ENCODE measurements around the gene HOXD1.
A peak's percentile ranks its signal among the peaks of the same experiment; 100 is the strongest.

Gene HOXD1

GRCh38 chr2:176186024-176186423 is 2.4 kb upstream of the HOXD1 start:
- H3K27ac Mint-ChIP-seq, result no peak overlapping the region
- H3K4me3 Mint-ChIP-seq, result no peak overlapping the region

GRCh38 chr2:176187200-176187898 is 1.1 kb upstream of the HOXD1 start:
- peaks cover 28% of the 10 kb centered on the region for H3K4me1 Mint-ChIP-seq
- H3K27ac Mint-ChIP-seq, result peak overlapping the region in 1 of 2 donors; percentile 45
- ATAC-seq, result no peak
- DNase-seq, result no peak
- H3K27me3 Mint-ChIP-seq, result peaks cover 96% of the 10 kb centered on the region
- H3K4me3 Mint-ChIP-seq, result peak overlapping the region; percentile 82 to 86
- H3K9me3 Mint-ChIP-seq, result no peaks in the 10 kb centered on the region

More at GRCh38 chr2:176186024-176186423, 2.4 kb upstream of the HOXD1 start:
- DNase-seq, result no peak
- no peaks in the 10 kb centered on the region for H3K9me3 Mint-ChIP-seq
- H3K4me1 Mint-ChIP-seq, result peaks cover 28% of the 10 kb centered on the region
- H3K27me3 Mint-ChIP-seq, result peaks cover 90% of the 10 kb centered on the region
- no peak for ATAC-seq

DNA sequence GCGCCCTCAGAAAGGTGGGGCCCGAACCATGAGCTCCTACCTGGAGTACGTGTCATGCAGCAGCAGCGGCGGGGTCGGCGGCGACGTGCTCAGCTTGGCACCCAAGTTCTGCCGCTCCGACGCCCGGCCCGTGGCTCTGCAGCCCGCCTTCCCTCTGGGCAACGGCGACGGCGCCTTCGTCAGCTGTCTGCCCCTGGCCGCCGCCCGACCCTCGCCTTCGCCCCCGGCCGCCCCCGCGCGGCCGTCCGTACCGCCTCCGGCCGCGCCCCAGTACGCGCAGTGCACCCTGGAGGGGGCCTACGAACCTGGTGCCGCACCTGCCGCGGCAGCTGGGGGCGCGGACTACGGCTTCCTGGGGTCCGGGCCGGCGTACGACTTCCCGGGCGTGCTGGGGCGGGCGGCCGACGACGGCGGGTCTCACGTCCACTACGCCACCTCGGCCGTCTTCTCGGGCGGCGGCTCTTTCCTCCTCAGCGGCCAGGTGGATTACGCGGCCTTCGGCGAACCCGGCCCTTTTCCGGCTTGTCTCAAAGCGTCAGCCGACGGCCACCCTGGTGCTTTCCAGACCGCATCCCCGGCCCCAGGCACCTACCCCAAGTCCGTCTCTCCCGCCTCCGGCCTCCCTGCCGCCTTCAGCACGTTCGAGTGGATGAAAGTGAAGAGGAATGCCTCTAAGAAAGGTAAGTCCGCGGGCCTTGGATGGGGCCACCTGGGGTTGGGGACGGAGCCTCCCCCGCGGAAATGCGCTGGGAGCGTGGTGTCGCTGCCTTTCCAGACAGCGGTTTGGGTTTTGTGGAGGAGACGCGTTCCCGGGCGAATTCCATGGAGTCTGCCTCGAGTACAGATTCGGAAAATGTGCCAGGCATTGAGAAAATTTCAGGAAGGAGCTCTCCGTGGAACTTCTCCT is 559 bp downstream of the HOXD1 start:
- peak overlapping the region; percentile 82 to 86 for H3K4me3 Mint-ChIP-seq
- no peaks in the 10 kb centered on the region for H3K9me3 Mint-ChIP-seq
- H3K27ac Mint-ChIP-seq, result no peak overlapping the region
- H3K4me1 Mint-ChIP-seq, result peaks cover 28% of the 10 kb centered on the region
- DNase-seq (peak in 1 of 2 donors; percentile 23), ATAC-seq (peak; percentile 70)
- H3K27me3 Mint-ChIP-seq, result peaks cover 91% of the 10 kb centered on the region

DNA sequence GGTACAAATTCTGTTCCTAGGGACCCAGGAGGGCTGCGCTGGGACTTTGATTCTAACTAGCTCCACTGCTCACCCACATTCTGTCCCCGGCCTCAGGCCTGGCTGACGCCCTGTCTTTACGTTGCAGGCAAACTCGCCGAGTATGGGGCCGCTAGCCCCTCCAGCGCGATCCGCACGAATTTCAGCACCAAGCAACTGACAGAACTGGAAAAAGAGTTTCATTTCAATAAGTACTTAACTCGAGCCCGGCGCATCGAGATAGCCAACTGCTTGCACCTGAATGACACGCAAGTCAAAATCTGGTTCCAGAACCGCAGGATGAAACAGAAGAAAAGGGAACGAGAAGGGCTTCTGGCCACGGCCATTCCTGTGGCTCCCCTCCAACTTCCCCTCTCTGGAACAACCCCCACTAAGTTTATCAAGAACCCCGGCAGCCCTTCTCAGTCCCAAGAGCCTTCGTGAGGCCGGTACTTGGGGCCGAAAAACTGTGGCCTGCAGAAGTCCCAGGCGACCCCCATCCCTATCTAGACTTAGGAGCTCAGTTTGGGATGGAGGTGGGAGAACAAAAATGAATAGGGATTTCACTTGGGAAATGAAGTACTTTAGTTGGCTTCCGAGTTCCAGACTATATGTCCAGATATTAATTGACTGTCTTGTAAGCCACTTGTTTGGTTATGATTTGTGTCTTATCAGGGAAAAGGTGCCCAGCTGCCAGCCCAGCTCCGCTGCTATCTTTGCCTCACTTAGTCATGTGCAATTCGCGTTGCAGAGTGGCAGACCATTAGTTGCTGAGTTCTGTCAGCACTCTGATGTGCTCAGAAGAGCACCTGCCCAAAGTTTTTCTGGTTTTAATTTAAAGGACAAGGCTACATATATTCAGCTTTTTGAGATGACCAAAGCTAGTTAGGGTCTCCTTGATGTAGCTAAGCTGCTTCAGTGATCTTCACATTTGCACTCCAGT is 1.5 kb downstream of the HOXD1 start:
- H3K9me3 Mint-ChIP-seq, result no peaks in the 10 kb centered on the region

DNA sequence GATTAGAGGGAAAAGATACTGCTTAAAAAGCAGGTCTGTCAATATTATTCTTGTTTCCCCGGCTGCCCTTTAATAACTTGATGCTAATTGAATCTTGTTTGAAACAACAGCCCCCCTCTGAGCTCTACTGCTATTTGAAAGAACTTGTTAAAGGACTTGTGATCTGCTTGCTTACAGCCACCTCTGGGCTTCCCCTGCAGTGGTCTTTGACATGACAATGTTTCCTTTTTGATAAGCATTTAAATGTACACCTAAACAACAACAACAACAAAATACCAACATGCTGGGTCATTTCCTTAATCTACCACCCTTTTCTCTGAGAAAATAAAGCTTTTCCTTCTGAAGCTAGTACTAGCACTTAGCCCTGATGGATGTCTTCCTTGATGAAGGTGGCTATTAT is 3.9 kb downstream of the HOXD1 start:
- H3K27me3 Mint-ChIP-seq, result peaks cover 86% of the 10 kb centered on the region
- DNase-seq, result no peak
- ATAC-seq, result no peak
- no peak overlapping the region for H3K27ac Mint-ChIP-seq
- H3K4me1 Mint-ChIP-seq, result peaks cover 22% of the 10 kb centered on the region
- H3K4me3 Mint-ChIP-seq, result no peak overlapping the region
- H3K9me3 Mint-ChIP-seq, result no peaks in the 10 kb centered on the region

More for the DNA sequence above, 1.5 kb downstream of the HOXD1 start:
- Mint-ChIP-seq H3K4me1 (peaks cover 28% of the 10 kb centered on the region), H3K27ac (no peak overlapping the region), H3K27me3 (peaks cover 91% of the 10 kb centered on the region), H3K4me3 (peak overlapping the region; percentile 82 to 86)
- peak; percentile 23 for ATAC-seq
- DNase-seq, result no peak

- DNase-seq, result no peak
- H3K4me1 Mint-ChIP-seq, result peaks cover 15% of the 10 kb centered on the region
Measured at GRCh38 chr2:176193048-176193447, 4.6 kb downstream of the HOXD1 start.

GRCh38 chr2:176199902-176200301 is 11.4 kb downstream of the HOXD1 start:
- peaks cover 60% of the 10 kb centered on the region for H3K27me3 Mint-ChIP-seq
- DNase-seq (no peak), ATAC-seq (no peak)
- H3K4me1 Mint-ChIP-seq, result no peaks in the 10 kb centered on the region
- no peaks in the 10 kb centered on the region for H3K9me3 Mint-ChIP-seq
- H3K27ac Mint-ChIP-seq, result no peak overlapping the region
- H3K4me3 Mint-ChIP-seq, result no peak overlapping the region

More at GRCh38 chr2:176193048-176193447, 4.6 kb downstream of the HOXD1 start:
- H3K4me3 Mint-ChIP-seq, result no peak overlapping the region
- H3K9me3 Mint-ChIP-seq, result no peaks in the 10 kb centered on the region
- H3K27ac Mint-ChIP-seq, result peak overlapping the region in 1 of 2 donors; percentile 42
- peaks cover 86% of the 10 kb centered on the region for H3K27me3 Mint-ChIP-seq
- ATAC-seq, result no peak

GRCh38 chr2:176200971-176201370 is 12.5 kb downstream of the HOXD1 start:
- no peak overlapping the region for H3K4me3 Mint-ChIP-seq
- no peaks in the 10 kb centered on the region for H3K9me3 Mint-ChIP-seq

DNA sequence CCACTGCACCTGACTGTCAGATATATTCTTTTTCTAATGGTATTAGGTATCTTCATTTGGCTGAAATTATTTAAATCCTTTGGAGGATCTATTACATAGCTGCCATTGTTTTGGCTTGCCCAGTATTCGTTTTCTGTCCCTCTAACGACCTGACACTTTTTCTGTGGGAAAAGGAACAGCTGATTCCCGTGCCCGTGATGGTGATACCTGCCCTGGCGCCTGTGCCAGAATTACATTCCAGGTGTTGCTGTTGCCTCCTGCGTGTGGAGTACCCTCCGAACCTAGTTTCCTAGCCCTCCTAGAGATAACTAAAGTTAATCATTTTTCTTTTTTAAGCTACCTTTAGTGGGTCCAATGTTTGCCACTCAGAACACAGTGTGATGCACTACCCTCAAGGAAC is 14.0 kb downstream of the HOXD1 start:
- Mint-ChIP-seq H3K4me3 (no peak overlapping the region), H3K4me1 (no peaks in the 10 kb centered on the region), H3K27me3 (peaks cover 40% of the 10 kb centered on the region), H3K9me3 (no peaks in the 10 kb centered on the region), H3K27ac (no peak overlapping the region)
- DNase-seq (no peak), ATAC-seq (no peak)

More at GRCh38 chr2:176200971-176201370, 12.5 kb downstream of the HOXD1 start:
- DNase-seq (no peak), ATAC-seq (no peak)
- Mint-ChIP-seq H3K27ac (peak overlapping the region in 1 of 2 donors; percentile 67), H3K27me3 (peaks cover 50% of the 10 kb centered on the region), H3K4me1 (no peaks in the 10 kb centered on the region)

GRCh38 chr2:176205126-176205525 is 16.7 kb downstream of the HOXD1 start:
- DNase-seq (no peak), ATAC-seq (no peak)
- no peak overlapping the region for H3K4me3 Mint-ChIP-seq
- peaks cover 24% of the 10 kb centered on the region for H3K27me3 Mint-ChIP-seq
- H3K4me1 Mint-ChIP-seq, result no peaks in the 10 kb centered on the region
- no peak overlapping the region for H3K27ac Mint-ChIP-seq
- H3K9me3 Mint-ChIP-seq, result no peaks in the 10 kb centered on the region

DNA sequence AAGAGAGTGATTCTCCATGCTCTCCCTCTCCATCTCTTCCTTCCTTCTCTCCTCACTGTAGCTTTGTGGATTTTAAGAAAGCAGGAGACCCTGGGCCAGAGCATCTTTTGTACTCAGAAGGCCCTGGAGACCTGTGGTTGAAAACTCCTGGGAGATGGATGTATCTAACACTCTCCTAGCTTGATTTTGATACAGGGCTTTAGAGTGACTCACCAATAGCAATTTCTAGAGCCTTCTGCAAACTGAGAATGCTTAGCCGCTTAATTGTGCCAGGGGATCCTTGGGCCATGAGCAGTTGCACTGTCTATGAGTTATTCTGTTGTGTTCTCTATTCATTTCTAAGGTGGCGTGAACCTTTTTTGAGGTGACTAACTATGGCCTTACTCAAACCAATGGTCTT is 17.7 kb downstream of the HOXD1 start:
- Mint-ChIP-seq H3K27me3 (peaks cover 28% of the 10 kb centered on the region), H3K27ac (no peak overlapping the region), H3K4me1 (no peaks in the 10 kb centered on the region), H3K4me3 (no peak overlapping the region), H3K9me3 (no peaks in the 10 kb centered on the region)
- DNase-seq (no peak), ATAC-seq (no peak)

- Mint-ChIP-seq H3K9me3 (no peaks in the 10 kb centered on the region), H3K4me3 (no peak overlapping the region), H3K27ac (no peak overlapping the region), H3K4me1 (no peaks in the 10 kb centered on the region), H3K27me3 (peaks cover 32% of the 10 kb centered on the region)
- ATAC-seq (no peak), DNase-seq (no peak)
Measured at GRCh38 chr2:176206682-176207081, 18.2 kb downstream of the HOXD1 start.

DNA sequence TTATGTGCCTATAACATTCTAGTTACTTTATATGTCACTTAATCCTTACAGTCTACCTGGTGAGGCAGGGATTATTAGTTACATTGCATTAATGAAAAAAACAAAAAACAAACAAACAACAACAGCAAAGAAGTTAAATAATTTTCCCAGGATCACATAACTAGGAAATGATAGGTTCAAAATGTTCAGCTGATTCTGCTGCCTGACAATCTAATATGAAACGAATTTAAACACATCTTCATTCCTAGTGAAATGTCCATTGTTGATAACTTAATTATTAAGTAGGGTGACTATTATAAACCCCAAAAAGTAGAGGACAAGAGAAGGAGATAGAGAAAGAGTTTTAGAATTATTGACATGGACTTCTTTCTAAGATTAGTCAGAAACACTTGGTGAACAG is 22.6 kb downstream of the HOXD1 start:
- Mint-ChIP-seq H3K4me1 (no peaks in the 10 kb centered on the region), H3K27ac (no peak overlapping the region), H3K27me3 (peaks cover 16% of the 10 kb centered on the region), H3K4me3 (no peak overlapping the region), H3K9me3 (no peaks in the 10 kb centered on the region)
- no peak for ATAC-seq
- DNase-seq, result no peak

GRCh38 chr2:176212276-176212675 is 23.8 kb downstream of the HOXD1 start:
- Mint-ChIP-seq H3K4me1 (no peaks in the 10 kb centered on the region), H3K27me3 (peaks cover 16% of the 10 kb centered on the region), H3K9me3 (no peaks in the 10 kb centered on the region), H3K4me3 (no peak overlapping the region), H3K27ac (no peak overlapping the region)
- no peak for ATAC-seq
- DNase-seq, result no peak

GRCh38 chr2:176213406-176213805 is 24.9 kb downstream of the HOXD1 start:
- Mint-ChIP-seq H3K9me3 (no peaks in the 10 kb centered on the region), H3K4me1 (no peaks in the 10 kb centered on the region), H3K27me3 (peaks cover 16% of the 10 kb centered on the region), H3K4me3 (no peak overlapping the region), H3K27ac (no peak overlapping the region)
- DNase-seq, result no peak
- no peak for ATAC-seq

Measured in stimulated activated naive CD8-positive, alpha-beta T cell treated with anti-CD3 and anti-CD28 coated beads, Interleukin-15, amount 100 ng/mL, for 72 hours (primary cell).